Lower leg skin (tissue), 3 donors: ENCODE data around the gene TERT.

Experiments
- CTCF ChIP-seq, 3 donors: fragments of 450-650 bp; IDR thresholded peaks; one replicate each; pipeline ENCODE4 v1.5.1; 2016; ENCODE audit warnings: antibody characterized with exemption in 3 of 3, mild to moderate bottlenecking in 3 of 3, moderate library complexity in 2 of 3
- POLR2A ChIP-seq, 2 donors: fragments of 450-650 bp; IDR thresholded peaks; one replicate each; pipeline ENCODE4 v1.6.1; 2016 to 2017; ENCODE audit warnings: antibody characterized with exemption in 2 of 2, mild to moderate bottlenecking in 1 of 2, moderate library complexity in 1 of 2

DNA sequence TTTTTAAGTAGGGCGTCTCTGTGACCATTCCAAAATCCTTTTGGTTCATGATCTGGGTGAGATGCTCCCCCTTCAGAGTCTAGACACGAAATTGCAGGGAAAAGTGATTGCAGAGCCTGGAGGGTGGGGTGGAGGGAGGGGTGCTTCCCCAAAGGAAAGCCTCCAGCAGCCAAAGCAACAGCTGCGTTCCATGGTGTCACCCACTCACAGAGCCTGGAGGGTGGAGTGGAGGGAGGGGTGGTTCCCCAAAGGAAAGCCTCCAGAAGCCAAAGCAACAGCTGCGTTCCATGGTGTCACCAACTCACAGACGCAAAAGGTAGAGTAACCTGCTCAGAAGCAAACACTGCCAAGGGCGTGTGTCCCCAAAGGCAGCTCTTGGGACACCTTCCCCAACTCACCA lies 47.1 kb downstream of the TERT start:
- TF ChIP-seq CTCF (IDR thresholded peaks at IDR 0.05) (no peak), POLR2A (IDR thresholded peaks at IDR 0.05) (no peak)
